Skeletal muscle satellite cell (primary cell): Measurements from ENCODE around the gene SULT2B1.

Source experiments
- H3K27me3 ChIP-seq: 2 replicates; pipeline ENCODE4 v1.7.0; 2013; ENCODE audit warnings: low read length; ENCODE audit not compliant: control insufficient read depth, insufficient read depth
- H3K36me3 ChIP-seq: 2 replicates; pipeline ENCODE4 v1.7.0; 2013; ENCODE audit warnings: mild to moderate bottlenecking, control low read depth, low read length; ENCODE audit not compliant: insufficient read depth
- H3K4me1 ChIP-seq: 2 replicates; pipeline ENCODE4 v1.7.0; 2013; ENCODE audit warnings: low read length; ENCODE audit not compliant: control insufficient read depth, insufficient read depth
- H3K4me2 ChIP-seq: 2 replicates; pipeline ENCODE4 v1.7.0; 2013; ENCODE audit warnings: mild to moderate bottlenecking, low read length
- H3K4me3 ChIP-seq: 2 replicates; pipeline ENCODE4 v1.7.0; 2013; ENCODE audit warnings: low read length
- H3K9ac ChIP-seq: 2 replicates; pipeline ENCODE4 v1.7.0; 2013; ENCODE audit warnings: mild to moderate bottlenecking, low read depth, low read length, moderate library complexity
- H3K9me3 ChIP-seq: replicated peaks from 2 replicates; pipeline ENCODE4 v1.7.0; 2013; ENCODE audit warnings: mild to moderate bottlenecking, control low read depth, low read length

Gene SULT2B1

DNA sequence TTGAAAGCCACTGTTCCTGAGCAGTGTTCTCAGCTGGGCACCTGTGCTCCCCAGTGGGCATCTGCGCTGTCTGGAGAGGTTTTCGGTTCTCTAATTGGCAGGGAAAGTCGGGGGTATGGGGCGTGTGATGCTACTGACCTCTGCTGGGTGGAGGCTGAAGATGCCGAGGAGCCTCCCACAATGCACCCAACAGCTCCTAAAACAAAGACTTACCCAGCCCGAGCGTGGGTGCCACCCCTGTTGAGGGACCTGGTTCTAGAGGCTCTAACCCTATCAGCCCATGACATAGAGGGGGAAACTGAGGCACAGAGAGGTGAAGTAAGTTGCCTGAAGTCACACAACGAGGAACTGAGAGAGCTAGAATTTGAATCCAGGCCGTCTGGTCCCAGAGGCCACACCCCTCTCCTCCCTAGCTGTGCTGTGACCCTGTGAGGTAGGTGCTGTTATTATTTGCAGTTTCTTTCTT lies 56.9 kb downstream of the SULT2B1 start:
- no peaks in the 10 kb centered on the region for H3K9me3 ChIP-seq
- H3K4me3 ChIP-seq, result no peak overlapping the region
- peaks cover 4% of the 10 kb centered on the region for H3K36me3 ChIP-seq
- peaks cover 12% of the 10 kb centered on the region for H3K4me1 ChIP-seq
- H3K27me3 ChIP-seq, result no peaks in the 10 kb centered on the region
- H3K9ac ChIP-seq, result no peak overlapping the region
- peak overlapping the region; percentile 46 for H3K4me2 ChIP-seq

DNA sequence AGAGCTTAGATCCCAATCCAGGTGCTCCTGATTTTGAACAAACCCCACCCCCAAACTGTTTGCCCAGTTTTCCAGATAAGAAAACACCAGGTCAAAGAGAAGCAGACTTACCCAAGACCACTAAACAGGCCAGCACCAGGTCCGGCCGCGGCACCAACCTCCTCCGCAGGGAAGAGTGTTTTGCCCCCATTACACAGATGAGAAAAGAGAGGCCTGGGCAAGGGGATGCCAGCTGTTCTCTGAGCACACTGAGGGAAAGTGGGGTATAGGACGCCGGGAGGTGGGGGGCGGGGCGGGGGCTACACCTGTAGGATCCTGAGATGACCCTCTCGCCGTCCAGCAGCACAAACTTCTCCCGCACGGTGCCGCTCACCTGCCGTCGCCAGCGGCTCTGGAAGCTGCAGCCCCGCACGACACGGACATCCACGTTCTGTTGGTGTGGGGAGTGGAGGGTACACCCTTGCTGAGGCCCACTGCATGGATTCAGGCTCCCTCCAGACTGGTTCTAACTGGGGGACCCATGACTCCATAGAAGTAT lies 57.7 kb downstream of the SULT2B1 start:
- Histone ChIP-seq H3K36me3 (peaks cover 5% of the 10 kb centered on the region), H3K4me2 (no peak overlapping the region), H3K4me3 (no peak overlapping the region), H3K27me3 (no peaks in the 10 kb centered on the region), H3K9me3 (no peaks in the 10 kb centered on the region), H3K4me1 (peaks cover 21% of the 10 kb centered on the region), H3K9ac (no peak overlapping the region)

DNA sequence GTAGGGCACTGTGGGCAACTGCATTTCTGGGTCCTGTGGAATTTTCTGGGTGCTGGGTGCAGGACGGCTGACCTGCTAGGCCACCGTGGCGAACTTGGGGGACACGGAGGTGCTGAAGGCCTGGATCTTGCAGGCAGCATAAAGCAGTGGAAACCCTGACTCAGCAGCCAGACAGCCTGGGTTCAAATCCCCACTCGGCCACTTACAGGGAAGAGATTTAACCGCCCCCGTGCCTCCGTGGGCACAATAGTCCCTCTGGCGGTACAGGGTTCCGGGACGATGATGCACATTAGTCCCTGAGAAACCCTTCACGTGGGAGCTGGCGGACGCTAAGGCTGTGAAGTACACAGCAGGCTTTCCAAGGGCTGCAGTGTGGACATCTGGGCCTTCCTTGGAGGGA lies 59.9 kb downstream of the SULT2B1 start:
- Histone ChIP-seq H3K36me3 (peaks cover 28% of the 10 kb centered on the region), H3K4me3 (no peak overlapping the region), H3K9me3 (no peaks in the 10 kb centered on the region), H3K4me1 (peaks cover 42% of the 10 kb centered on the region), H3K4me2 (no peak overlapping the region), H3K9ac (no peak overlapping the region), H3K27me3 (no peaks in the 10 kb centered on the region)

DNA sequence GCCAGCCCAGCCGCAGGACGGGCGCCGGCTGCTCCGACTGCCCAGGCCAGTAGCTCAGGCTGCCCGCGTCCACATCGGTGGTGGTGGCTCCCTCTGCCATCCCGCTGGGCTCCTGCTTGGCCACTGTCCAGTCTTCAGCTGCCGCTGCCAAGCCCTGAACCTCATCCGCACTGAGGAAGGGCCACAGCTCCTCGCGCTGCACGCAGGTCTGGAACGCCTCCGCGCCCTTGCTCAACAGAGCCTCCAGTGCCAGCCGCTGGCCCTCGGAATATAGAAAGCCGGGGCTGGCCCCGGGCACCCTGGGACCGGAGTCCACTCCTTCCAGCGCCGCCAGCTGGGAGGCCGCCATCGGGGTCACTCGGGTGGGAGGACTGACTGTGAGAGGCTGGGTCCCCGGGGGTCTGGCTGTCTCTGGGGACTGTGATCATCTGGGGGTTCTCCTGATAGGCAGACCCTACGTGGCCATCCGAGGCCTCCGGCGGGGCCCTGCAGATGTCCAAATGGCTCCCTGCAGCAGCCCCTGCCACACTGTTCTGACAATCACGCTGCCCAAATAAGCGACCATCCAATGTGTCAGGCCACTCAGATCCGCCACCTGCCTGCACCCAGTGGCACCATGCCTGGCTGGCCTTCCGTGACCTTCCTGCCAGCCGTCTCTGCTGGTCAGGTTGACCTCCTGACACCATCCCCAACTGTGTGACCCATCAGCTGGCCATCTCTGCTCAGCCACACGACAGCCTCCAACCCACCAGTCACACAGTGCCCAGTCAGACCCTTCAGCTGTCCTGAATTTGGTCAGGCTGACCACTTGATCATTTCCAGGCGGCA lies 61.3 kb downstream of the SULT2B1 start:
- H3K4me2 ChIP-seq, result peak overlapping the region; percentile 59
- peaks cover 53% of the 10 kb centered on the region for H3K4me1 ChIP-seq
- H3K9me3 ChIP-seq, result no peaks in the 10 kb centered on the region
- H3K9ac ChIP-seq, result no peak overlapping the region
- H3K4me3 ChIP-seq, result no peak overlapping the region
- H3K36me3 ChIP-seq, result peaks cover 41% of the 10 kb centered on the region
- H3K27me3 ChIP-seq, result no peaks in the 10 kb centered on the region

DNA sequence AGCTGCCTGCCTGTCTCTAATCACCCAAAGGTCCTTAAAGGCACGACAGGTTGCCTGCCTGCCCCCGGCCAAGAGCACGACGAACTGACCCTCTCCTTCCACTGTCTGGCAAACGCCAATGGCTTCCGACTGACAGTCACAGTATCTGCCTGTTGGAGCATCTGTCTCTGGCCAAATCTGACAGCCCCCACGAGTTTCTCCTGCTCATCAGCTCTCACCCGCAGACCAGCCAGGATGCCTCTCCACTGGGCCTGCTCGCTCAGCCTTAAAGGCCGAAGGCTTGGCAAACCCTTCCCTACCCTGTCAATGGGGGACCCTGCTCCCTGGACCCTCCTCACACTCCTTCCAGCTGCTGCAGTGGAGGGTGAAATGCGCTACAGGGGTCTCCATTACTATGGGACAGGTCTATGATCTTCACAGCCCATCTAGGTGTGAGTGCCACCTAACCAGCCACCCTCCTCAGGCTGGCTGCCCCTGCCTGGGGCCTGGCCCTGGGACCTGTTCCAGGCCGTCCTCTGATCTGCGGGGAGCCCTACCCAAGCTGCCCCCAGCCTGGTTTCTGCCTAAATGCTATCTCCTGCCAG lies 62.0 kb downstream of the SULT2B1 start:
- H3K36me3 ChIP-seq, result peaks cover 42% of the 10 kb centered on the region
- H3K4me3 ChIP-seq, result no peak overlapping the region
- H3K9ac ChIP-seq, result peak overlapping the region; percentile 25
- H3K4me1 ChIP-seq, result peaks cover 53% of the 10 kb centered on the region
- peak overlapping the region; percentile 23 for H3K4me2 ChIP-seq
- no peaks in the 10 kb centered on the region for H3K27me3 ChIP-seq
- no peaks in the 10 kb centered on the region for H3K9me3 ChIP-seq

DNA sequence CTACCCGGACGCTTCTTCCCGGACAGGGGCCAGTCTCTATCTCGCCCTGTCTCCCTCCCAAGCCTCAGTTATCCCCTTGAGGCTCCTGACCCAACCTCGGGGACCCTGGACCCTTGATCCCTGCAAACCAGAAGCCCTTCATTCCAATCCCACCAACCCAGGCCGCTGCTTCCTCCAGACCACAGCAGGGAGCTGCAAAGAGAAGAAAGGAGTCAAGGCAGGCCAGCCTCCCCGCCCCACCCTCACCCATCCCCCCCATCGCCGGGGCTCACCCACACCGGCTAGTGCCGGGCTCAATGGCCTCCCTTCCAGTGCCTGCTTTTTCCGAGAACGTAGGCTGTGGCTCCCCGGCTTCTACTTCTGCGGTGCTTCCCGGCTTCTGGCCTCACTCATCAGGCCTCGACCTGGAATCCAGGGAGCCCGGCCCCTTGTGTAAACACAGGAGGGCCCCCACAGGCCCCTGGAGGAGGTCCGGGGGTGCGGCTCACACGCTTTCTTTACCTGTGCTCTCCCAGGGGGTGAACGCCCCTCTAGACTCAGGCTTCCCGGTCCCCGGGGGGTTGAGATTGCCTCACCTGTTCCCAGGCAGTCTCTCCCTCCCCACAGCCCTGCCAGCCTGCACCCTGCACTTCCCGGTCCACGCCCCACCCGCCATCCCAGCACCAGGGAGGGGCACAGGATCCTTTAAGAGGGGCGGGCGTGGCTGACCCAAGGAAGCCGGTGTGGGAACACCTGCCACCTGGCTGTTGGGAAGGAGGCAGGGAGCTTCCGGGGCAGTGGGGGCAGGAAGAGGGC lies 62.7 kb downstream of the SULT2B1 start, which contains the start of gene FAM83E:
Gene FAM83E, minus strand, starts transcription at position 641 of the 795 bp plus-strand sequence. CDS start 1,704 bp downstream, outside the sequence.
- H3K9ac ChIP-seq, result peak within 1 kb of the TSS; percentile 99
- peaks cover 42% of the 10 kb centered on the region for H3K36me3 ChIP-seq
- peak within 1 kb of the TSS; percentile 93 for H3K4me2 ChIP-seq
- H3K9me3 ChIP-seq, result no peaks in the 10 kb centered on the region
- peaks cover 53% of the 10 kb centered on the region for H3K4me1 ChIP-seq
- H3K27me3 ChIP-seq, result no peaks in the 10 kb centered on the region
- H3K4me3 ChIP-seq, result no peak within 1 kb of the TSS

DNA sequence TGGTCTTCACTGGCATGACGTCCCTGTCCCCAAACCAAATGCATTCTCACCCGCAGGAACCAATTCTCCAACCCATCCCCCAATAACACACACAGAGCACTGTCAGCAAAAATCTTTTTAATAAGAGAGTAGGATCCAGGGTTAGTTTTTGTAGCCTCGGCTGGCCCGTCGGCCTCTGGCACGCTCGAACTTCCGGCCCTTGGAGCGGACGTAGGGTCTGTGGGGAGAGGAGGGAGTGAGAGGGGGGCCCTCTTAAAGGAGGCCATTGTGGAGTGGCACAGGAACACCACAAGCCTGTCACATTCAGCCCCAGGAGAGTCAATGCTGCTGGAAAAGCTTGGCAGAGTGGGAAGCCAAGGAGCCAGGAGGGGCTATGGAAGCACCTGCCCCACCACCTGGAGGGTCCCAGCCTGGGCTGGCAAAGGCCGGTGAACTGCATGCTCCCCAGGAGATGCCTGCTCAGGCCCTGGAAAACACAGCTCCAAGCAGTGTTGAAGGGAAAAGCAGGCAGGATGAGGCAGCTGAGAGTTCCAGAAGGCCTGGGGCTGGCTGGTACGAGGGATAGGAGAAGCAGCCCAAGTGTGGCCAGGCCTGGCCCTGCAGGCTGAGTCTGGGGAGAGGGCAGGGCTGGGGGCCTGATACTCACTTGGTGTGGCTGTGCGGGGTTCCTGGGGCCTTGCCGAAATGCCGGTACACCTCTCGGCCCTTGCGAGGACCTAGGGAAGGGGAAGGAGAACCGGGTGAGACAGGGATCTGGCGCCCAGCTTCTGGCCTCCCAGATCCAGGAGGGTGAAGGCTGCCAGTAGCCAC lies 63.5 kb downstream of the SULT2B1 start:
- Histone ChIP-seq H3K4me2 (peak overlapping the region; percentile 93), H3K27me3 (no peaks in the 10 kb centered on the region), H3K36me3 (peaks cover 42% of the 10 kb centered on the region), H3K4me1 (peaks cover 57% of the 10 kb centered on the region), H3K9ac (peak overlapping the region; percentile 99), H3K9me3 (no peaks in the 10 kb centered on the region), H3K4me3 (no peak overlapping the region)

DNA sequence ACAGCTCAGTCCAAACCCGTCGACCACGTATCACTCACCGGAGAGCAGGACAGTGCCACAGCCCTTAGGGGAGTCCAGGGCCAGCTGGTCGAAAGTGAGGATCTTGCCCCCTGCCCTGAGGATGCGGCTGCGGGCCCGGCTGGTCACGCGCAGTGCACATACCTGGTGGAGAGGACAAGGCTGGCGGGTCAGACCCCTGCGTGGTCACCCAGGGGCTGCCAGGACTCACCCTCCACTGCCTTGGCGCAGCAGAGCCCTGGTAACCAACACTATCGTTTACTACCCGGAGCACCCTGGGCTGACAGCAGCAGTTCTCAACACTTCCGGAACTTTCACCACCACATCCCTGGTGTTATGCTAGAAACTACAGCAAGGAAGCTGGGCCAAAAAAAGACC lies 64.1 kb downstream of the SULT2B1 start:
- Histone ChIP-seq H3K9me3 (no peaks in the 10 kb centered on the region), H3K9ac (peak overlapping the region; percentile 99), H3K27me3 (no peaks in the 10 kb centered on the region), H3K4me1 (peaks cover 57% of the 10 kb centered on the region), H3K4me2 (peak overlapping the region; percentile 93), H3K4me3 (peak overlapping the region; percentile 37), H3K36me3 (peaks cover 42% of the 10 kb centered on the region)

DNA sequence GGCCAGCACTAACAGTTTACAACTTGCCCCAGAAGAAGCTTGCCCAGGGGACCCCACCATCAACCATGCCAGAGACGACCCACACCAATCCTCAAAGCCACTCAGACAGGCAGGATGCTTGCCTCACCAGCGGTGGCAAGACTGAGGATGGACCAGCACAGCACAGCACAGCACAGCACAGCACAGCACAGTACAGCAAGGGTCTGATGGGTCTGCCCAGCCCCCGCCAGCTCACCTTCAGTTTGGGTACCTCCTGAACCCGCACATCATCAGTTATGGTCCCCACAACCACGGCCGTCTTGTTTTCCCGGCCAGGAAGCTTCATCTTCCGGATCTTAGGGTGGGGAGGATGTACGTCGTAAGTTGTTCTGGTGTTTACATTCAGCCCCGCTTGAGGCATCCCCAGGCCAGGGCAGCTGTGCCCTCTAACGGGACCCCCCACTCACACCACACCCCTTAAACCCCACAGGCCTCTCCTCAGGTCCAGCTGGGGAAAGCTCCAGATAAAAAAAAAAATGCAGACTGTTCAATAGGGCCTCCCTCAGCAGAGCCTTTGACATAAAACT lies 64.6 kb downstream of the SULT2B1 start:
- H3K9me3 ChIP-seq, result no peaks in the 10 kb centered on the region
- peaks cover 42% of the 10 kb centered on the region for H3K36me3 ChIP-seq
- H3K4me3 ChIP-seq, result peak overlapping the region; percentile 89
- H3K9ac ChIP-seq, result peak overlapping the region; percentile 99
- H3K27me3 ChIP-seq, result no peaks in the 10 kb centered on the region
- peak overlapping the region; percentile 93 for H3K4me2 ChIP-seq
- peaks cover 57% of the 10 kb centered on the region for H3K4me1 ChIP-seq

DNA sequence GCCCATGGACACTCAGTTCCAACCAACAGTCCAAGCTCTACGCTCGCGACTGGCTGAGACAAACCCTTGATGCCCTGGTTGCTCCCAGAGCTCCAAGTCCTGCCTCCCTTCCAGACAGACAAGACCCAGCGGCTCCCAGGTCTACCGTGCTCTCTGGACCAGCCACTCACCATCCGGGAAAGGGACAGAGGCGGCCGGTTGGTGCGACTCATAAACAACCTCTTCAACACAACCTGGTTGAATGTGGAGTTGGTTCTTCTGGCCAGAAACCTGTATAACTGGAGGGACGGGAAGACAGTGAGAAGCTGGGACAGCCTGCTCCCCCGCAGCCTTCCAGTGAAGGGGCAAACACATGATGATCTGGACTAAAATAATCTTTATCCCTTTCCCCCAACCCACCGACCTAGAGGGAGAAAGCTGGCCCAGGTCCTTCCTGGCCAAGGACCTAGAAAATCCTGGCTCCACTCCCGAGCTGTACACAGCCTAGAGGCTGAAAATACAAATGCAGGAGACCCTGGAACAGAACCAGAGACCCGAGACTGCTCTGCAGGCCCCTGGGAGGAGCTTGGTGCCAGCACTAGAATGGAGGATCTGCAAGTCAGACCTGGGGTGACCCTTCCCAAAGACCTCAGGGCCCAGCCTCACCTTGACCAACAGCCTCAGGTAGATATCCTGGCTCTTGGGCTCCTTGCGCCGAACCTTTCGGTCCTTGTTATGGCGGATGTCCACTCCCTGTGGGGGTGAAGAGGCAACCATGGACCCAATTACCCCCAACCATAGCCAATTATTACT lies 65.4 kb downstream of the SULT2B1 start:
- H3K9me3 ChIP-seq, result no peaks in the 10 kb centered on the region
- H3K36me3 ChIP-seq, result peaks cover 38% of the 10 kb centered on the region
- peak overlapping the region; percentile 99 for H3K9ac ChIP-seq
- peaks cover 58% of the 10 kb centered on the region for H3K4me1 ChIP-seq
- peak overlapping the region; percentile 93 for H3K4me2 ChIP-seq
- H3K4me3 ChIP-seq, result peak overlapping the region; percentile 89
- H3K27me3 ChIP-seq, result no peaks in the 10 kb centered on the region
